ENCODE data around the gene PLXDC1.
"Not testable (repeated sequence)": the region's sequence is repeated elsewhere in the genome, so short reads cannot be mapped to it uniquely, and the experiment has no call there.

PLXDC1 gene

DNA sequence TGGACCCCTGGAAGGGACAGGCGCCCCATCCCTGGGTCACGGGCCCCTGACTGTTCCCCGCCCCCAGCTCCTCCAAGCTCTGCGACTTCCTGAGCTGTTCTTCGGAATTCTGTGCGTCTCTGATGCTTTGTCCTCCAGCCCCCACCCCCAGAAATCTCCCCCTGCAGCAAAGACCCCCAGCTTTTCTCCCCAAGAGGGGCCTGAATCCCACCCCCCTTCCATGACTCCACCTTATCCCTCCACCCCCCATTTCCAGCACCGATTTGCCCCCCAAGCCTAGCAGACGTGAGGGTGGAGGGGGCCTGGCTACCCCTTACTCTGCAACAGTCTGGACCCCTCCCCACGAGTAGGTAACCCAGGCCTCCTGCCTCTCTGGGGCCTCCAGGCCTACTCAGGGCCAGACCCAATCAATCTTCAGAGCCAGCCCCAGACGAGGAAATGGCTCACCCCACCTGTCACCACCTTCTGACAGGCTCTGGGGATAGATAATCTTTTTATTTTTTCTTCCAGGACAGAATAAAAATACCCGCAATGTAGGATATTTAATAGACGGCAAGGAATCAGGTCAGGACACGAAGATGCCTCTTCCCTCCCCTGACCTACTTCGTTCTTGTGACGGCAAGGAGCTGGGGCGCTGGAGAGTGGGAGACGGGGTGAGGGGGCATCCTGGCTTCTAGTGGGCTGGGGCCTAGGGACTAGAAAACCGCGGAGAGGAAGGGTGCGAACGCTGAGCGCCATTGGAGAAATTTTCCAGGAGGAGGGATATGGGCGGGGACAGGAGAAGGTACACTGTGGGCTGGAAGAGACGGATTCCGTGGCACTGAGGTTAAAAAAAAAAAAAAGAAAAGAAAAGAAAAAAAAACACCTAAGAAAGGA, 744 bp upstream of the PLXDC1 start:
- no peak for DNase-seq

DNA sequence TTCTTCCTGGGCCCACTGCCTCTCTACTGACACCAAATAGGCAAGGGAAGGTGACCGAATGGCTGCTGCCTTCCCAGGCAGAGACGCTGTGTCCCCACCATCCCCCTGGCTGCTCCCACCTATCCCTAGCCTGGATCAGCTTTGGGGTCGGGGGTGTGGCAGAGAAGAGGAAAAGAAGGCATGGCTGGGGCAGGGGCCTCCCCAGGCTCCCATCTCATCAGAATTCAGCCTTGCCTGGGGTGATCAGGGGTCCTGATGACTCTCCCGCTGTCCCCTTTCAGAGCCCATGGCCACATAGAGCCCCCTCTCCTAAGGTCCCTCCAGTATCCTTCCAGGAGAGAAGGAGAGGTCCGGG, 665 bp downstream of the PLXDC1 start:
- no peak for DNase-seq

DNA sequence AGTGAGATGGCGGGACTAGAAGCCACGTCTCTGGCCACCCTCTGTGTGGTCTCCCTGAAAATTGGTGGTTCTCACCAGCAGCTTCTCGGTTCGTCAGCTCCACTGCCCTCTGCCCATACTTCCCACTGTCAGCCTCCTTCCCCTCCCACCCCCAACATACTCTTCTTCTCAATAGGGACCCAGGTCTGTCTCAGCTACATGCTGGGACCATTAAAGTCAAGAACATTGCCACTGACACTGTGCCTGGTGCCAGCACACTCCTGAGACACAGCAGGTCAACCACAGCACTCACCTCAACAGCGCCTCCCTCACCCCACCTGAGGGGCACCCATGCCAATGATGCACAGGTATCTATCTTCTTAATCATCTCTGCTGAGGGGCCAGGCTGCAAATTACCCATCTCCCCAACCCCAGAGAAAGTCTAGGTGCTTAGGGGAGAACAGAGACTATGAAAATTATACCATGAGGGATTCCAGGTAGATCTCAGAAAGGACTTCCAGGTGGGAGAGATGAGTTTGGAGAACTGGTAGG, 1.3 kb downstream of the PLXDC1 start:
- no peak for DNase-seq

DNA sequence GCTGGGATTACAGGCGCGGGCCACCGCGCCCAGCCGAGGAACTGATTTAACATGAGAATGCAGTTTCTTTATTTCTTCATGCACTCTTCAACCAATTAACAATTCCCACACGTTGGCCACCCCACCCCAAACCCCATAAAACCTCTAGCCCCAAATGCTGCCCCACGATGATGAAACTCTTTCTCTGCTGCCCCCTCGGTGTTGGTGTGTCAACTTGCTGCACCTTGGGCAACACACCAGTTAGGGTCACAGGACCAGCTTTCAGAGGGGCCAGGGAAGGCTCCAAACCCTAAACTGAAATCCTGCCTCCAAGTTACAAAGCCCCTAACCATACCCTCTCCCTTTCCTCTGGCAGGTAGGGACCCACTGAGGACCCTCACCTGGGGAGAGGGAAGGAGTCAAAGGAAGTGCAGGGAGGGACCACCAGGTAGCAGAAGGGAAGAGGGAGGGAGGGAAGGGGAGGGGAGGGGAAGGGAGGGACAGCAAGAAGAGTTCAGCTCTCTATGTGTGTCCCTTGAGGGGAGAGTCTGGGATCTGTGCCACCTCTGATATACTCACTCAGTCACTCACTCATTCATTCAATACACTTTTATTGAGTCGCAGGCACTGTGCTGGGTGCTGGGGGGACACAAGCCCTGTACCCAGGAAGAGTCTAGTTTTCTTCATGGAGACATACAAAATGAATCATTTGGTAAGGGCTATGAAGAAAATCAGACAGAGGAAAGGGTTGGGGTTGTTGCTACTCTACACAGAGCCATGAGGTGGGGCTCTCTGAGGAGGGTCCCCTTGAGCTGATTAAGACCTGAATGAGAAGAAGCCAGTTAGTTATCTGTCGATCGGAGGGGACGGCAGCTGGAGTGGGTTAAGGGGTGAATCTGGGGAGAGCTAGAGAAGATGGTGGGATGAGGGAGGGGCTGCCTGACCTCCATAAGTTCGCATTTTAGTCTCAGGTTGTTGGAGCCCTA, 3.9 kb downstream of the PLXDC1 start:
- DNase-seq, result no peak

DNA sequence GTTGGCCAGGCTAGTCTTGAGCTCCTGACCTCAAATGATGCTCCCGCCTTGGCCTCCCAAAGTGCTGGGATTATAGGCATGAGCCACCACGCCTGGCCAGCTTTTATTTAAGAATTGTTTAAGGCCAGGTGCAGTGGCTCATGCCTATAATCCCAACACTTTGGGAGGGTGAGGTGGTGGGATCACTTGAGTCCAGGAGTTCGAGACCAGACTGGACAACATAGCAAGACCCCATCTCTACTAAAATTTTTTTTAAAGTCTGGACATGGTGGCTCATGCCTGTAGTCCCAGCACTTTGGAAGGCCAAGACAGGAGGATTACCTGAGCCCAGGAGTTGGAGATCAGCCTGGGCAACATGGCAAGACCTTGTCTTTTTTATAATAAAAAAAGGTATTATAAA, 5.2 kb downstream of the PLXDC1 start:
- DNase-seq, result no peak

DNA sequence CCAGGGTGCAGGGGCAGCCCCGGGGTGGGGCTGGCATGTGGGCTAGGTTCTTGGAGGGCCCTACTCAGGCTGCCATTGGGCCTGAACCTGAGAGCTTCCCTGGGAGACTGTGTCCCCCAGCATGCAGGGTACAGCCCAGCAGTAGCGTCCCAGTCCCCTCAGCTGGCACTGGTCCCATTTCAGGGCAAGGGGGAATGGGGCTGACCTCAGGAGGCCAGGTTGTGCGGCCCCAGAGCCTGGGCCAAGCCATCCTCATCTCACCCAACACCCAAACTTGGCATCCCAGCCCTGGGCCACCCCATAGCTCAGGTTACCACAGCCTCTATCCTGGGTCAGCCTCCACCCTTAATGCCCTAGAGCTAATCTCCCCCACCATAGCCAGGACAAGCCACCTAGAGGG, 6.3 kb downstream of the PLXDC1 start:
- no peak for DNase-seq

DNA sequence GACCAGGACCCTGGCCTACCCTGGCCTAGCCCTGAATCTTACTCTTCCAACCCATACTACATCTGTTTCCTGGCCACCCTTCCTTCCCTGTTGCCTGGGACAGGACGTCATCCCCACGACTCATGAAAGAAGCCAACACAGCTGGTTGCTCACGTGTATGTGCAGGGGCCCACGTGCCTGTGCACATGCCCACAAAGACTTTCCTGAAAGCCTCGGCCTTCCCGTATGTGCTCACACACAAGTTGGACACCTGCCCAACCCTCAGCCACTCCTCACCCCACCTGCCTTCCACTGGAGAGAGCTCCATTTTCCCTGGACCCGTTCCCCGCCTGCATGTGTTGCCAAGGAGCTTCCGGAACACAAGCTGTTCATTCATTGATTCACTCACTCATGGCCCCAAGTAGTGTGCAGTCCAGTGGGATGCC, 7.0 kb downstream of the PLXDC1 start:
- DNase-seq, result no peak

DNA sequence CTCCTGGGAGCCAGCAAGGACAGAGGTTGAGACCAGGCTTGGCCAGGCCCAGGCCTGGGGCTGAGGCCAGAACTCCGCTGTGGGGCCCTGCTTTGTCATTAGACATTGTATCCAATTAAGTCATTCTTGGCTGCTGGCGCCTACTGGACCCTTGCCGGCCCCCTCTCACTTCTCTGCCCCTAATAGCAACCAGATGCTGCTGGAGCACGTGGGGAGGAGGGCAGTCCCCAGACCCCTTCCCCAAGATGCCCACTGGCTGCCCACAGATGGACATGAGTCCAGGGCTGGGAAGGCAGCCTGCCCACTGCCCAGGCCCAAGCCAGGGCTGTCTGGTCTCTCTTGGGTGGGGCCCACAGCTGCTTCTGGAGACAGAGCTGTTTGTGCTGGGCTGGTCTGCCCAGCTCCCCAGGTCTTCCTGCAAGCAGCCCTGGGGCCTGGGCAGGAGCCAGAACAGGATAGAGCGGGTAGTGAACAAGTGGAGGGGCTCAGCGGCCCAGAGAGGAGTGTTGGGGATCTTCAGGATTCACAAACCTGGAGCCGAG, 7.8 kb downstream of the PLXDC1 start:
- no peak for DNase-seq

DNA sequence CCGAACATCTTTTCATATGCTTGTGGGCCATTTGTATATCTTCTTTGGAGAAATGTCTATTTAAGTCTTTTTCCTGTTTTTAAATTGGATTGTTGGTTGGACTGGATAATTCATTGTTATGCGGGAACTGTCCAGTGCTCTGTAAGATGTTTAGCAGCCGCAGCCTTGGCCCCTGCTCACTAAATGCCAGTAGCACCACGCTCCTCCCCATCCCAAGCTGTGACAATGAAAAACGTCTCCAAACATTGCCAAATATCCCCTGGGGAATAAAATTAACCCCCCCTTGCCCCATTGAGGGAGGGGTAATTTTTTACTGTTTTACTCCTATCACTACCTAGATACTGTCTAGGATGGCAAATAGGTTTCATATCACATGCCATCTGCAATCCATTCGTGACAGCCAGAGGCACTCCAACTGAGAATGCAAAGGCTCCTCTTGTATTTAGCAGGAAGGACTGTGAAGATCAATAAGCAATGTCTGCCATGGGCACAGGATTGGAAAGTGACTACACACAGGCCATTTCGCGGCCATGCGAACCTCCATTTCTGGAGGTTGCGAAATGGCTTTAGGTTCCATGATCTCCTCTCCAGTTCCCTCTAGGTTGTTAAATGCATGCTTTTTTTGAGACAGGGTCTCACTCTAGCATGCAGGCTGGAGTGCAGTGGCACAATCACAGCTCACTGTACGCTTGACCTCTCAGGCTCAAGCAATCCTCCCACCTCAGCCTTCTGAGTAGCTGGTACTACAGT, 9.3 kb downstream of the PLXDC1 start:
- DNase-seq, result no peak

DNA sequence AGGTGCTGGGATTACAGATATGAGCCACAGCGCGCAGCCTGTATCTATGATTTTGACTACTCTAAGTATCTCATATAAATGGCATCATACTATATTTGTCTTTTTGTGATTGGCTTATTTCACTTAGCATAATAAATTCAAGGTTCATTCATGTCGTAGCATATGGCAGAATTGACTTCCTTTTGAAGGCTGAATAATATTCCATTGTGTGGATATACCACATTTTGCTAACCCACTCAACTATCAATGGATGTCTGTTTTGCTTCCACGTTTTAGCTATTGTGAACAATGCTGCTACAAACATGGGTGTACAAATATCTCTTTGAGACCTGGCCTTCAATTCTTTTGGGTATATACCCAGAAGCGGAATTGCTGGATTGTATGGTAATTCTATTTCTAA, 10.1 kb downstream of the PLXDC1 start:
- no peak for DNase-seq

DNA sequence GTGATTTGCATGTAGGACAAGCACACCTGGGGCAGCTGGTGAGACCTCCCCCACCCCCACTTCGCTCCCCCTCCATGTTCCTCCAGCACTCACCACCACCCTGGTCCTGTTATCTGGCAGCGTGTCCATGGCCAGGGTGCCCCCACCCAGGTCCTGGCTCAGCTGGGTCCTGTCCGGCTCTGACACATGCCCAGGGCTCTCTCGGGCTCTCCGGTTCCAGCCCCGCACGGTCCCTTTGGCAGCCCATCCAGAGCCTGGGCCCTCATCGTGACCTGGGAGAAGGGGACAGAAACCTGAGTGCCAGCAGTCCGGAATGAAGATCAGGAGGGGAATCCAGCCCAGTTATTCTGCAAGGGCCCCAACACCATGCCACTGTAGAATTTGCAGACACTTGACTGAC, 11.9 kb downstream of the PLXDC1 start:
- DNase-seq, result no peak

DNA sequence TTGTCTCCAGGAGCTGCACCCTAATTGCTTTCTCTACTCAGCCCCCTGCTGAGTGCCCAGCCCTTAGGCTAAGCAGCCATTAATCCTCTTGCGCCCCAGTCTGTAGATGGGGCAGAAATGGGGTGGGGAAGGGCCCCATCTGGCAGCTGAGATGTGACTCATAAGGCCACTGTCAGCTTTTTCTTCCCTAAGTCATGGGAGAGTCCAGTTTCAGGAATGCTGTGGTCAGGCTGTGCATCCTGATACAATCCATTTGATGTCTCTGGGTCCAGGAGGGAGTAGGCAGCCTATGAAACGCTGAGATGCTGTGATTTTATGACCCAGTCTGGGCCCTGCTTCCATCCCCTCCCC, 12.3 kb downstream of the PLXDC1 start:
- DNase-seq, result no peak

DNA sequence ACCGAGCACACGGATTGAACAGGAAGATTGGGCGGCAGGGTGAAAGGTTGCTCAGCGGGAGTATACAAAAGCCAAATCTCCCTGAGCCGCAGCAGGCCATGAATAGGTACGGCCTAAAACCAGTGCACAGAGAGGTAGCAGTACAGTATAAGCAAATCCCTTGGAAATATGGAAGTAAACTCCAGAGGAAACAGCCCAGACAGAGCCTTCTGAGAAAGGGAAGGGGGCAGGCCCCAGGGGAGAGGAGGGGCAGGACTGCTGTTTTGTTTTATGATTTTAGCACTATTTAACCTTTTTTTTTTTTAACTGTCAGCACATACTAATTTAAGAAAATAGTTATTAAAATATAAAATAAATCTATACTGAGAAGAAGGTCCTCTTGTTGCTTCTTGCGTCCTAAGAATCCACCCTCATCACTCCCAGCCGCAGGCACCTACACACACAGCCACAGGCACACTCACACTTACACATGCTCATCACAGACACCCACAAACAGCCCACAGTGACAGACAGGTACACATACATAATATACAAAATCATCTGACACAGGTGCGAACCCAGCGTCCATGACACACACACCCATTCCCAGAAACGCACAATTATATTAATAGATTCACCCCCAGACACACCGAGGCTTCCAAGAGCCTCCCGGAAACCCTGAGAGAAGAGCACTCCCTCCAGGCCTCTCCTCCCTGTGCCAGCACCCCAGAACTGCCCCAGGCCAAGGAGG, 12.8 kb downstream of the PLXDC1 start:
- no peak for DNase-seq

DNA sequence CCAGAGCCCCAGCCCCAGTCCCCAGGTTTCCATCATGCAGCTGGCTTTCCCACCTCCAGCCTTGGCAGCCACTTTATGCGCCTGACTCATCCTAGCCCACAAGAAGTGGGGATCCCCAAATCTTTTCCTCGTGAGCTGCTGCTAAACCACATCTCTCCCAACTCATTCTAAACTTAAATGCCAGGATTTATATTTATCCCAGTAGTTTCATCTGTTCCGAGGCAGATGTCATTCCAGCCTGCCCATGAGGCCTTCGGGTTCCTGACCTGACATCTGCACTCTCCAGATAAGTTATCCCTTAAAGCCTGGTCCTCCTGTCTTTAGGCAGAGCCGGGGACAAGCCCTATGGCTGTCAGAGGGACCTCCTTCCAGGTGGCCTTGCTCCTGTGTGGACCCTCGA, 16.6 kb downstream of the PLXDC1 start:
- DNase-seq, result no peak

DNA sequence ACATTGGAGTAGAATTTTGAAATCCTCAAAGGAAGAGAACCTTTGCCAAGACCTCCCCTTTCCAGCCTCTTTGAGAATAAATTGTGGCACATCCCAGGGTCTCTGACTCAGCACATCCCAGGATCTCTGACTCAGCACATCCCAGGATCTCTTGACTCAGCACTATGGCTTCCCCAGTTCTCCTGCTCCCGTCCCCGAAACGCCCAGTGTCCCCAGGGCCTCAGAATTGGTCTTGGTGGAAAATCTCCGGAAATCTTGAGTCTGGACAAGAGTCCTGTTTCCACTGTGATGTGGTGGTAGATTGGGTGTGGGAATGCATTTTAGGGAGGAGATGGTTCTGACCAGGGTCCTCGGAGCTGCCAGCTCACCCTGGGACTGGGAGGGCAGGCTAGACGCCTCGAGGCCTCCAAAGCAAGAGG, 19.2 kb downstream of the PLXDC1 start:
- no peak for DNase-seq

DNA sequence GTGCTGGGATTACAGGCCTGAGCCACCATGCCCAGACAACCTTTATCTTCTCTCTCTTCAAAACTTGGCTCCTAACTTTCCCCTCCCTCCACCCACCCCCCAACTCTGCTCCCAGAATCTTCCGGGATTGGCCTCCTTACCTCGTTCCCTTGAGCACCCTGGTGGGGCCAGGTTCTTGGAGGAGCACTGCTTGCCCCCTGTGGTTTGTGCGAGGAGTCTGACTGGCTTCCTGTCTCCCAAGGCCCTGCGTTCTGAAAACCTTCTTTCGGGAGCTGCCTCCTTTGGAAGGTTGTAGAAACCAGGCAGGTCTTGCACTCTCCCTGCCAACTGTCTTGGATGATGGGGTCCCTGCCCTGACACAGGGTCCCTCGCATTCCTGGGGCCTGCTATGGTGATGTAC, 19.8 kb downstream of the PLXDC1 start:
- no peak for DNase-seq

DNA sequence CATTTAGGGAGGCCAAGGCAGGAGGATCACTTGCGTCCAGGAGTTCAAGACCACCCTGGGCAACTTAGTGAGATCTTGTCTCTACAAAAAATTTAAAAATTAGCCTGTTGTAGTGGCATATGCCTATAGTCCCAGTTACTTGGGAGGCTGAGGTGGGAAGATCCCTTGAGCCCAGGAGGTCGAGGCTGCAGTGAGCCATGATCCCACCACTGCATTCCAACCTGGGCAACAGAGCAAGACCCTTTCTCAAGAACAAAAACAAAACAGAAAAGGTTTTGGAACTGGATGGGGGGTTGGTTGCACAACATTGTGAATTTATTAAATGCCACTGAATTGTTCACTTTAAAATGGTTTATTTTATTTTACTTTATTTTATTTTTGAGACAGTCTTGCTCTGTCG, 21.2 kb downstream of the PLXDC1 start:
- DNase-seq, result no peak

DNA sequence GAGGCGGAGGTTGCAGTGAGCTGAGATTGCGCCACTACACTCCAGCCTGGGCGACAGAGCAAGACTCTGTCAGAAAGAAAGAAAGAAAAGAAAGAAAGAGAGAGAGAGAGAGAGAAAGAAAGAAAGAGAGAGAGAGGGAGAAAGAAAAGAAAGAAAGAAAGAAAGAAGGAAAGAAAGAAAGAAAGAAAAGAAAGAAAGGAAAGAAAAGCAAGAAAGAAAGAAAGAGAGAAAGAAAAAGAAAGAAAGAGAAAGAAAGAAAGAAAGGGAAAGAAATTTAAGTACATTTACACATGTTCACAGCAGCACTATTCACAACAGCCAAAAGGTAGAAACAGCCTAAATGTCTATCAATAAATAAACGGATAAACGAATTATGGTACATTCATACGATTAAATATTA, 21.9 kb downstream of the PLXDC1 start:
- DNase-seq, result not testable (repeated sequence)

DNA sequence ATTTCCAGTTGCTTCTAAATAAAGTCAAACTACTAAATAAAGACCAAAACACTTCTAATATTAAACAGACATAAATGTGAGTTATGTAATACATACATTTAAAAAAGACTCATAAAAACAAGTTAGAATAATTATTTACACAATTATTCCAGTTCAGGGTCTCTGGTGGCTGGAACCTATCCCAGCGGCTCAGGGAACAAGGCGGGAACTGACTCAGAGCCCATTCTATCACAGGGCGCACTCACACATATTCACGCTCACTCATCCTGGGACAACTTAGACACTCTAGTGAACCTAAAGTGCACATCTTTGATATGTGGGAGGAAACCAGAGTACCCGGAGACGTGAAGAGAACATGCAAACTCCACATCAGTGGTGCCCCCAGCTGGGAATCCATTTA, 25.0 kb downstream of the PLXDC1 start:
- DNase-seq, result no peak

DNA sequence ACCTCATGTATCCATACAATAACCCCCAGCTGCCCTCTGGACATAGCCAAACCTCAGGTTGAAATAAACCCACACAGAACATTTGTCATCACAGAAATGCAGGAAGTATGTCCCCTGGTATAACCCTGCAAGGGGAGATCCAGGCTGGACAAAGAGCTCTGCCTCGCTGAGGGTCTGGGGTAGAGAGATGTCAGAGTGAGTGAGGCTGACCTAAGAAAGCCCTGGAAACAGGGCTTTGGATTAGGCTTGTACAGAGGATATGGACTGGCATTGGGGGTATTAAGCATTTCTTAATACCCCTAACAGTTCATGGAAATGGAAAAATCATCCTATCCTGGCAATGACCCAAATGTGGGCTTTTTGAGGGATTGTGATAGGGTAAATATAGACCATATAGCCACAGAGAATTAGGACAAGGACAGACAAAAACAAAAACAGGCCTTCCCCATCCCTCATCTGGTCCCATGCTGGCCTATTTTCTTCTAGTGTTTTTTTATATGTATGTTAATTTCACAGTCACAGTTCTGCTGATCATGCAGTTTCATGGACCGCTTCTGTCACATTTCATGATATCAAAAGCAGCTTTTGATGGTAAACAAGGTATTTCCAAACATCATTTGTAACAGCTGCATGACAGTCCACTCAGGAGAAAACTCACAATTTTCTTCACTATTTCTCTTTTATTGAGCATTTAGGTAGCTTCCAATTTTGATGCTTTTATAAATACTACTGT, 26.1 kb downstream of the PLXDC1 start:
- DNase-seq, result no peak

DNA sequence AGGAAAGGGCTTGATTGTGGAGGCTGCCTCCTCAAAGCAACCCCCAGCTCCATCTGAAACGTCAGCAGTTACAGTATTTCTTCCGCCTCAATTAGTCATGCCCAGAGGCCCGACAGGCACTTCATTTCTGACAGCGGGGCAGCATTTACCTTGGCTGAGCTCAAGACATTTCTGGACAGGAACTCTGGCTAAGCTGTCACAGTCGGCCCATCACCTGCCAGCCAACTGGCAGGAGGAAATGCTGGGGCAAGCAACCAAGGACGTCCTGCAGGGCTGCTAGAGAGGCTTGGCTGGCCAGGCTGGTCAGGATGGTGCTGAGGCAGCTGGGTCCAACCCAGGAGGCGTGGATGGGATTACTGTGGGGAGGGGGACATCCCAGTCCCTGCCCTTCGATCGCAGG, 27.8 kb downstream of the PLXDC1 start:
- DNase-seq, result no peak
